ENCODE measurements around the gene DDA1. TPM values are rescaled to one million over a fixed set of nuclear protein-coding genes. Genes with fewer than 3 reads are reported as not detected.
A peak's percentile ranks its signal among the peaks of the same experiment; 100 is the strongest.

Gene DDA1
- total and polyA plus RNA-seq, 9 of the 15 experiments (the other 6 are each of a cell fraction or from before 2014, with no cell fraction given), result 1.4 to 83.8 (median 33.8) TPM

DNA sequence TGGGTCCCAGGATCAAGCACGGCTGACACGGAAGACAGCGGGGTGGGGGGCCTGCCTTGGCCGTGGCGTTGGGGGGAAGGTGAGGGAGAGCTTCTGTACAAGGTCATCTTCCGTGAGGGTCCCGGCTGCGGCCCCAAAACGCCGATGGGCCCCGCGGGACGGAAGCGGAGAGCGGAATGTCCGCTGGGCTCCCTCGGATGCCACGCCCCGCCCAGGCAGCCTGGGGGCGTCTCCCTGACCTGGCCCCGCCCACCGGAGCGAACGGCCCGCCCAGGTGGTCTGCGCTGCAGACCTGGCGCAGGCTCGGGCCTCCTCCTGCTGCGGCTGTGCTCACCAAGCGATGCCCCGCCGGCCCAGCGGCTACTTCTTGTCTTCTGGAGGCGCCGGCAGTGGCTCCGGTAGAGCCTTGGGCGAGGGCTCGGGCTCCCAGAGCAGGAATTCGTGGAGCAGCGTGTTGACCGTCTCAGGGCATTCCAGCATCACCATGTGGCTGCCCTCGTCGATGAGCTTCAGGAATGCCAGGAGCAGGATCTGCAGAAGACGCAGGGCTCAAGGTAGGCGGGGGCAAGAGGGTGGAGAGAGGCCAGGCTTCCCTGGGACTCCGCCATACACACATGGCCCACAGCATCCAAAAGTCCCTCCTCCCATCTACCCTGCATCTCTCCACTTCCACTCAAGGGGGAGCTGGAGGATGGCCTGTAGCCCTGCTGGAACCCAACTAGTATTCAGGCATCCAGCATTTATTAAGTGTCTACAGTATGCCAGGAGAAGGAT lies 16.9 kb upstream of the DDA1 start (continued):
- TF ChIP-seq JUN (IDR thresholded peaks at IDR 0.05; ENCODE audit: borderline replicate concordance, low read depth, low read length) (peak; percentile 23; the same call in 1 of the 2 replicates), JUN (CRISPR knock-in tag; IDR thresholded peaks at IDR 0.05; ENCODE audit: borderline replicate concordance) (no peak), SOX6 (IDR thresholded peaks at IDR 0.05) (no peak; the same call in 1 of the 2 replicates), HMGN3 (IDR thresholded peaks at IDR 0.05; ENCODE audit: borderline replicate concordance, extremely low read depth, insufficient read length, low read depth, low read length) (peak; percentile 72), POU5F1 (IDR thresholded peaks at IDR 0.05; ENCODE audit: borderline replicate concordance, low read depth, low read length, partially characterized antibody) (no peak), THRAP3 (IDR thresholded peaks at IDR 0.05; ENCODE audit: borderline replicate concordance) (no peak), ATF1 (CRISPR knock-in tag; IDR thresholded peaks at IDR 0.05) (no peak), ATF1 (tag; IDR thresholded peaks at IDR 0.05) (no peak), MYC (IDR thresholded peaks at IDR 0.05; ENCODE audit: low read depth, low read length) (peak; percentile 94), MYC (CRISPR knock-in tag; IDR thresholded peaks at IDR 0.05; ENCODE audit: borderline replicate concordance, low read depth) (no peak; the same call in 1 of the 2 replicates), ZNF146 (CRISPR knock-in tag; IDR thresholded peaks at IDR 0.05; ENCODE audit: unreplicated experiment) (no peak), FOXM1 (IDR thresholded peaks at IDR 0.05; ENCODE audit: low read depth) (peak; percentile 30; the same call in 1 of the 2 replicates), FOXM1 (CRISPR knock-in tag; IDR thresholded peaks at IDR 0.05; ENCODE audit: low read depth) (peak; percentile 88; the same call in 1 of the 2 replicates), TCFL5 (CRISPR knock-in tag; conservative IDR thresholded peaks at IDR 0.05) (no peak), EP300 (IDR thresholded peaks at IDR 0.05; ENCODE audit: low read length) (peak; percentile 24; the same call in 1 of the 2 replicates), HSF4 (CRISPR knock-in tag; IDR thresholded peaks at IDR 0.05; ENCODE audit: borderline replicate concordance) (no peak), POLR2AphosphoS2 (IDR thresholded peaks at IDR 0.05; ENCODE audit: low read length) (no peak), CTBP1 (IDR thresholded peaks at IDR 0.05; ENCODE audit: borderline replicate concordance) (peak; percentile 82; the same call in 1 of the 2 replicates)
- TF ChIP-seq, protein P1, sequence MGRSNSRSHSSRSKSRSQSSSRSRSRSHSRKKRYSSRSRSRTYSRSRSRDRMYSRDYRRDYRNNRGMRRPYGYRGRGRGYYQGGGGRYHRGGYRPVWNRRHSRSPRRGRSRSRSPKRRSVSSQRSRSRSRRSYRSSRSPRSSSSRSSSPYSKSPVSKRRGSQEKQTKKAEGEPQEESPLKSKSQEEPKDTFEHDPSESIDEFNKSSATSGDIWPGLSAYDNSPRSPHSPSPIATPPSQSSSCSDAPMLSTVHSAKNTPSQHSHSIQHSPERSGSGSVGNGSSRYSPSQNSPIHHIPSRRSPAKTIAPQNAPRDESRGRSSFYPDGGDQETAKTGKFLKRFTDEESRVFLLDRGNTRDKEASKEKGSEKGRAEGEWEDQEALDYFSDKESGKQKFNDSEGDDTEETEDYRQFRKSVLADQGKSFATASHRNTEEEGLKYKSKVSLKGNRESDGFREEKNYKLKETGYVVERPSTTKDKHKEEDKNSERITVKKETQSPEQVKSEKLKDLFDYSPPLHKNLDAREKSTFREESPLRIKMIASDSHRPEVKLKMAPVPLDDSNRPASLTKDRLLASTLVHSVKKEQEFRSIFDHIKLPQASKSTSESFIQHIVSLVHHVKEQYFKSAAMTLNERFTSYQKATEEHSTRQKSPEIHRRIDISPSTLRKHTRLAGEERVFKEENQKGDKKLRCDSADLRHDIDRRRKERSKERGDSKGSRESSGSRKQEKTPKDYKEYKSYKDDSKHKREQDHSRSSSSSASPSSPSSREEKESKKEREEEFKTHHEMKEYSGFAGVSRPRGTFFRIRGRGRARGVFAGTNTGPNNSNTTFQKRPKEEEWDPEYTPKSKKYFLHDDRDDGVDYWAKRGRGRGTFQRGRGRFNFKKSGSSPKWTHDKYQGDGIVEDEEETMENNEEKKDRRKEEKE (IDR thresholded peaks at IDR 0.05; ENCODE audit: borderline replicate concordance in 1 of 2, control insufficient read depth in 1 of 2, low read depth in 2 of 2, low read length in 1 of 2), result no peak
- TF ChIP-seq, protein P2, sequence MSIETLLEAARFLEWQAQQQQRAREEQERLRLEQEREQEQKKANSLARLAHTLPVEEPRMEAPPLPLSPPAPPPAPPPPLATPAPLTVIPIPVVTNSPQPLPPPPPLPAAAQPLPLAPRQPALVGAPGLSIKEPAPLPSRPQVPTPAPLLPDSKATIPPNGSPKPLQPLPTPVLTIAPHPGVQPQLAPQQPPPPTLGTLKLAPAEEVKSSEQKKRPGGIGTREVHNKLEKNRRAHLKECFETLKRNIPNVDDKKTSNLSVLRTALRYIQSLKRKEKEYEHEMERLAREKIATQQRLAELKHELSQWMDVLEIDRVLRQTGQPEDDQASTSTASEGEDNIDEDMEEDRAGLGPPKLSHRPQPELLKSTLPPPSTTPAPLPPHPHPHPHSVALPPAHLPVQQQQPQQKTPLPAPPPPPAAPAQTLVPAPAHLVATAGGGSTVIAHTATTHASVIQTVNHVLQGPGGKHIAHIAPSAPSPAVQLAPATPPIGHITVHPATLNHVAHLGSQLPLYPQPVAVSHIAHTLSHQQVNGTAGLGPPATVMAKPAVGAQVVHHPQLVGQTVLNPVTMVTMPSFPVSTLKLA (conservative IDR thresholded peaks at IDR 0.05), result peak; percentile 53 to 68; a peak in 3 of 4 replicates
- TF ChIP-seq, protein P3, sequence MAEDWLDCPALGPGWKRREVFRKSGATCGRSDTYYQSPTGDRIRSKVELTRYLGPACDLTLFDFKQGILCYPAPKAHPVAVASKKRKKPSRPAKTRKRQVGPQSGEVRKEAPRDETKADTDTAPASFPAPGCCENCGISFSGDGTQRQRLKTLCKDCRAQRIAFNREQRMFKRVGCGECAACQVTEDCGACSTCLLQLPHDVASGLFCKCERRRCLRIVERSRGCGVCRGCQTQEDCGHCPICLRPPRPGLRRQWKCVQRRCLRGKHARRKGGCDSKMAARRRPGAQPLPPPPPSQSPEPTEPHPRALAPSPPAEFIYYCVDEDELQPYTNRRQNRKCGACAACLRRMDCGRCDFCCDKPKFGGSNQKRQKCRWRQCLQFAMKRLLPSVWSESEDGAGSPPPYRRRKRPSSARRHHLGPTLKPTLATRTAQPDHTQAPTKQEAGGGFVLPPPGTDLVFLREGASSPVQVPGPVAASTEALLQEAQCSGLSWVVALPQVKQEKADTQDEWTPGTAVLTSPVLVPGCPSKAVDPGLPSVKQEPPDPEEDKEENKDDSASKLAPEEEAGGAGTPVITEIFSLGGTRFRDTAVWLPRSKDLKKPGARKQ (CRISPR knock-in tag; IDR thresholded peaks at IDR 0.05), result no peak

Measured in K562 (cell line).